Duodenal mucosa (tissue), 2 donors: ENCODE measurements around the gene ADAMTS7.
"Not testable (repeated sequence)": the region's sequence is repeated elsewhere in the genome, so short reads cannot be mapped to it uniquely, and the experiment has no call there.

Experiments used
- H3K27ac ChIP-seq: one replicate; pipeline ENCODE4 v1.7.0; 2013; ENCODE audit warnings: low read depth, low read length
- H3K27me3 ChIP-seq, 2 donors: one replicate each; pipeline ENCODE4 v1.7.0; 2013; ENCODE audit warnings: low read length in 2 of 2, control low read depth in 1 of 2; ENCODE audit not compliant: insufficient read depth in 2 of 2, control insufficient read depth in 1 of 2
- H3K36me3 ChIP-seq, 2 donors: one replicate each; pipeline ENCODE4 v1.7.0; 2013; ENCODE audit warnings: low read length in 2 of 2, control low read depth in 1 of 2; ENCODE audit not compliant: insufficient read depth in 2 of 2, control insufficient read depth in 1 of 2
- H3K4me1 ChIP-seq, 2 donors: one replicate each; pipeline ENCODE4 v1.7.0; 2013; ENCODE audit warnings: low read length in 2 of 2, control low read depth in 1 of 2; ENCODE audit not compliant: insufficient read depth in 2 of 2, control insufficient read depth in 1 of 2
- H3K4me3 ChIP-seq, 2 donors: one replicate each; pipeline ENCODE4 v1.7.0; 2013; ENCODE audit warnings: low read length in 2 of 2, low read depth in 1 of 2
- H3K9ac ChIP-seq, 2 donors: one replicate each; pipeline ENCODE4 v1.7.0; 2013; ENCODE audit warnings: low read length in 2 of 2, low read depth in 1 of 2
- H3K9me3 ChIP-seq, 2 donors: one replicate each; pipeline ENCODE4 v1.7.0; 2013; ENCODE audit warnings: low read length in 2 of 2, control low read depth in 1 of 2; ENCODE audit not compliant: control insufficient read depth in 1 of 2

ADAMTS7 gene

GRCh38 chr15:78739206-78739605 is 72.1 kb downstream of the ADAMTS7 start:
- H3K9me3 ChIP-seq, result no peaks in the 10 kb centered on the region
- H3K27me3 ChIP-seq, result peaks cover 0 to 3% of the 10 kb centered on the region in 2 donors
- peaks cover 0 to 4% of the 10 kb centered on the region in 2 donors for H3K4me1 ChIP-seq
- no peaks in the 10 kb centered on the region for H3K36me3 ChIP-seq
- H3K4me3 ChIP-seq, result no peak overlapping the region
- H3K9ac ChIP-seq, result no peak overlapping the region
- no peak overlapping the region for H3K27ac ChIP-seq

GRCh38 chr15:78737931-78738558 is 73.2 kb downstream of the ADAMTS7 start:
- H3K27me3 ChIP-seq, H3K9ac ChIP-seq, H3K36me3 ChIP-seq, H3K9me3 ChIP-seq, H3K4me1 ChIP-seq, H3K4me3 ChIP-seq, H3K27ac ChIP-seq: not testable (repeated sequence)

GRCh38 chr15:78737187-78737820 is 74.0 kb downstream of the ADAMTS7 start:
- H3K9ac ChIP-seq, result no peak overlapping the region
- H3K9me3 ChIP-seq, result no peaks in the 10 kb centered on the region
- peaks cover 0 to 3% of the 10 kb centered on the region in 2 donors for H3K27me3 ChIP-seq
- H3K27ac ChIP-seq, result no peak overlapping the region
- no peak overlapping the region for H3K4me3 ChIP-seq
- peaks cover 0 to 4% of the 10 kb centered on the region in 2 donors for H3K4me1 ChIP-seq
- H3K36me3 ChIP-seq, result no peaks in the 10 kb centered on the region

DNA sequence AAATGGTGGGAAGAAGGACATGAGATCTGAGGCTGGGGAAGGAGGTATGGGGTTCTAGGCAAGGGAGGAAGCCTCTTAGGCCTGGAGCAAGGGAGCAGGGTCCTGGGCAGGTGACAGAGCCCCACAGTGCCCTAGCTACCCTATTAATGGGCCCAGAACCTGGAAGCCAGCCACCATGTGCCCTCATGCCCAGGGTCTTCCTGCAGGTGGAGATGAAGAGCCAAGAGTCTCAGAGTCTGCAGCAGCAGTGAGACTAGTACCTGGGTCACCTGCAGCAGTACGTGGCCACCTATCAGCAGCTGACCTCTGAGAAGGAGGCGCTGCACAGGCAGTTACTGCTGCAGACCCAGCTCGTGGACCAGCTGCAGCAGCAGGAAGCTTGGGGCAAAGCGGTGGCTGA is 75.0 kb downstream of the ADAMTS7 start:
- not testable (repeated sequence) for H3K27ac ChIP-seq, H3K27me3 ChIP-seq, H3K36me3 ChIP-seq, H3K4me3 ChIP-seq, H3K9ac ChIP-seq, H3K9me3 ChIP-seq, H3K4me1 ChIP-seq

GRCh38 chr15:78734451-78735064 is 76.7 kb downstream of the ADAMTS7 start:
- H3K9me3 ChIP-seq, result no peaks in the 10 kb centered on the region
- H3K4me3 ChIP-seq, result no peak overlapping the region
- H3K36me3 ChIP-seq, result no peaks in the 10 kb centered on the region
- H3K27me3 ChIP-seq, result no peaks in the 10 kb centered on the region
- no peak overlapping the region for H3K9ac ChIP-seq
- no peaks in the 10 kb centered on the region for H3K4me1 ChIP-seq
- no peak overlapping the region for H3K27ac ChIP-seq

- Histone ChIP-seq H3K27ac (no peak overlapping the region), H3K4me3 (no peak overlapping the region), H3K27me3 (no peaks in the 10 kb centered on the region), H3K9me3 (no peaks in the 10 kb centered on the region), H3K9ac (no peak overlapping the region), H3K36me3 (no peaks in the 10 kb centered on the region), H3K4me1 (no peaks in the 10 kb centered on the region)
Measured at GRCh38 chr15:78732634-78733033, 78.6 kb downstream of the ADAMTS7 start.

GRCh38 chr15:78730955-78731354 is 80.3 kb downstream of the ADAMTS7 start:
- Histone ChIP-seq H3K4me3 (no peak overlapping the region), H3K9me3 (no peaks in the 10 kb centered on the region), H3K27me3 (no peaks in the 10 kb centered on the region), H3K9ac (no peak overlapping the region), H3K27ac (no peak overlapping the region), H3K4me1 (no peaks in the 10 kb centered on the region), H3K36me3 (no peaks in the 10 kb centered on the region)

DNA sequence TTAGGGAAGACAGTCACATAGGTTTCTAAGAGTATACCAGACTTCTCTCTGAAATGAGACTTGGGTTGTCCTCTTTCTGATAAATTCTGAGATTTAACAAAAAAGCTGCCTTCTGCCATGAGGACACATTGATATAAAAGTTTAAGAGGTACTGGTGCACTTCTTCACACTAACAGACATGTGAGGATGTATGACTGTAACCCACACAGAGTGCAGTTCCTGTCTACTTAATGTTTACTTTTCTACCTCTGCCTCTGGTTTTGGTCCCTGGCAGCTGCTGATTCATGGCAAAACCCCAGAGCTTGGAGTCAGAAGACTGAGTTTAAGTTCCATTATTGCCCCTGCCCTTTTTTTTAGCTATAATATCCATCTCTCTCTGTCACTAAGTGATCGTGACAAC is 82.8 kb downstream of the ADAMTS7 start:
- not testable (repeated sequence) for H3K27me3 ChIP-seq, H3K4me3 ChIP-seq, H3K27ac ChIP-seq, H3K4me1 ChIP-seq, H3K9ac ChIP-seq, H3K9me3 ChIP-seq, H3K36me3 ChIP-seq

DNA sequence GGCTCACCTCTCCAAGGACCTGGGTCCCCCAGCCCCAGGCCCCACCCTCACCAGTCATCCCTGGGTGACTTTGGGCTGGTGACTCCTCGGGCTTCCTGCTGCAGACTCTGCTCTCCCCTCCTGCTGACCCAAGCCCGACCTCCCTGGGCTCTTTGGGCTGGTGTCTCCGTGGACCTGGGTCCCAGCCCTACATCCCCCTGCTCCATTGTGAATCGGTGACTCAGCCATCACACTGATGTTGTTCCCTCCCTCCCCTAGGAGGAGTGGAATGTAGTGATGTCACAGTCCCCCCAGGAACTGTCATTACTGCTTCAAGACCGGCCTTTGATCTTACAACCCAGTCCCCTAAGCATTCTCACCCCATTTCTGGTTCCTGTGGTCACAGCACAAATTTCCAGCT is 83.7 kb downstream of the ADAMTS7 start:
- H3K4me1 ChIP-seq, result no peaks in the 10 kb centered on the region
- no peak overlapping the region for H3K27ac ChIP-seq
- no peak overlapping the region for H3K4me3 ChIP-seq
- no peaks in the 10 kb centered on the region for H3K9me3 ChIP-seq
- no peaks in the 10 kb centered on the region for H3K36me3 ChIP-seq
- H3K9ac ChIP-seq, result no peak overlapping the region
- no peaks in the 10 kb centered on the region for H3K27me3 ChIP-seq

- H3K9ac ChIP-seq, result no peak overlapping the region
- H3K9me3 ChIP-seq, result no peaks in the 10 kb centered on the region
- H3K4me3 ChIP-seq, result no peak overlapping the region
- H3K36me3 ChIP-seq, result no peaks in the 10 kb centered on the region
- no peak overlapping the region for H3K27ac ChIP-seq
- H3K27me3 ChIP-seq, result no peaks in the 10 kb centered on the region
- H3K4me1 ChIP-seq, result no peaks in the 10 kb centered on the region
Measured at GRCh38 chr15:78726870-78727551, 84.3 kb downstream of the ADAMTS7 start.
